ENCODE data around the gene MNX1. TPM values are rescaled to one million over a fixed set of nuclear protein-coding genes. Genes with fewer than 3 reads are reported as not detected.

The MNX1 gene
- total and polyA plus RNA-seq, 10 of the 15 experiments (the other 5 are each of a cell fraction or from before 2014, with no cell fraction given): 0.22 to 2.7 (median 1.3) TPM; not detected in 1

GRCh38 chr7:157004521-157005455 is 5.7 kb downstream of the MNX1 start:
- Histone ChIP-seq H4K20me1 (ENCODE audit: control insufficient read depth, insufficient read depth) (no peaks in the 10 kb centered on the region), H3K4me2 (ENCODE audit: control insufficient read depth, insufficient read depth) (no peak overlapping the region), H3K79me2 (ENCODE audit: control insufficient read depth, insufficient read depth, low read length) (no peaks in the 10 kb centered on the region), H3K27ac (ENCODE audit: control insufficient read depth, insufficient read depth) (no peak overlapping the region), H3K4me1 (ENCODE audit: control insufficient read depth, insufficient read depth, low read length) (no peaks in the 10 kb centered on the region), H3K4me3 (no peak overlapping the region), H3K9ac (ENCODE audit: control insufficient read depth, insufficient read depth, low read length) (no peak overlapping the region), H3K36me3 (ENCODE audit: control insufficient read depth in 2 of 2, insufficient read depth in 2 of 2, low read length in 1 of 2) (no peaks in the 10 kb centered on the region; a peak in 1 of 4 replicates), H3K9me3 (replicated peaks; ENCODE audit: control insufficient read depth, insufficient read depth, low read length) (no peaks in the 10 kb centered on the region; the same call in 2 of the 3 replicates), H3K27me3 (replicated peaks in 1 of 2; ENCODE audit: control insufficient read depth in 2 of 2, insufficient read depth in 2 of 2, low read length in 1 of 2) (peaks cover 0 to 35% of the 10 kb centered on the region in 2 experiments; a peak in 3 of 4 replicates), H2AFZ (ENCODE audit: control insufficient read depth, low read depth, low read length) (no peak overlapping the region)
- no TSS peak for BruUV-seq (replicated peaks)
- FAIRE-seq (no peak), ATAC-seq (no peak), DNase-seq (ENCODE audit: low read depth, low spot score) (no peak)
- 27% methylated on average over 45 of the region's 56 CpGs for WGBS (ENCODE audit: insufficient coverage, insufficient replicate concordance, low lambda C conversion rate, missing lambda C conversion rate)
- TF ChIP-seq EZH2 (IDR thresholded peaks at IDR 0.05; ENCODE audit: borderline replicate concordance, control insufficient read depth, low read depth, low read length) (0 out of 2 replicates have a peak, but pooled peaks have one; percentile 52), MYB (IDR thresholded peaks at IDR 0.05; ENCODE audit: borderline replicate concordance, low read depth, low read length) (no peak), IKZF1 (conservative IDR thresholded peaks at IDR 0.05) (no peak)
- CTCF ChIA-PET: no interaction called here
- intact Hi-C loops (cut with micrococcal nuclease; ENCODE audit: unreplicated experiment) (no loop called here), in situ Hi-C loops (cut with MboI) (no loop called here)
- RAD21 ChIA-PET (ENCODE audit: unreplicated experiment): no interaction called here
- SMC1A ChIA-PET (ENCODE audit: uncharacterized antibody, unreplicated experiment): no interaction called here
- POLR2A ChIA-PET: no interaction called here

GRCh38 chr7:157003756-157004520 is 6.5 kb downstream of the MNX1 start:
- RAD21 ChIA-PET (ENCODE audit: unreplicated experiment): no interaction called here
- TF ChIP-seq ZBTB33 (IDR thresholded peaks at IDR 0.05) (0 out of 2 replicates have a peak, but pooled peaks have one; percentile 20), ZBED1 (IDR thresholded peaks at IDR 0.05; ENCODE audit: borderline replicate concordance) (no peak), CREM (IDR thresholded peaks at IDR 0.05; ENCODE audit: low read depth) (no peak)
- H3K27ac ChIP-seq (ENCODE audit: control insufficient read depth, insufficient read depth): no peak overlapping the region
- no peak overlapping the region for H3K9ac ChIP-seq (ENCODE audit: control insufficient read depth, insufficient read depth, low read length)
- no peak for ATAC-seq
- no peaks in the 10 kb centered on the region for H4K20me1 ChIP-seq (ENCODE audit: control insufficient read depth, insufficient read depth)
- DNase-seq (ENCODE audit: low read depth, low spot score): no peak
- in situ Hi-C loops (cut with MboI): no loop called here
- peaks cover 0 to 33% of the 10 kb centered on the region in 2 experiments; a peak in 3 of 4 replicates for H3K27me3 ChIP-seq (replicated peaks in 1 of 2; ENCODE audit: control insufficient read depth in 2 of 2, insufficient read depth in 2 of 2, low read length in 1 of 2)
- no peaks in the 10 kb centered on the region for H3K79me2 ChIP-seq (ENCODE audit: control insufficient read depth, insufficient read depth, low read length)
- no peak overlapping the region for H3K4me3 ChIP-seq
- no peak overlapping the region for H2AFZ ChIP-seq (ENCODE audit: control insufficient read depth, low read depth, low read length)
- H3K4me2 ChIP-seq (ENCODE audit: control insufficient read depth, insufficient read depth): no peak overlapping the region
- no TSS peak for BruUV-seq (replicated peaks)
- no peaks in the 10 kb centered on the region; the same call in 2 of the 3 replicates for H3K9me3 ChIP-seq (replicated peaks; ENCODE audit: control insufficient read depth, insufficient read depth, low read length)
- intact Hi-C loops (cut with micrococcal nuclease; ENCODE audit: unreplicated experiment): no loop called here
- FAIRE-seq: no peak
- POLR2A ChIA-PET: no interaction called here
- no peaks in the 10 kb centered on the region for H3K4me1 ChIP-seq (ENCODE audit: control insufficient read depth, insufficient read depth, low read length)
- 70% methylated on average over 52 of the region's 60 CpGs for WGBS (ENCODE audit: insufficient coverage, insufficient replicate concordance, low lambda C conversion rate, missing lambda C conversion rate)
- no peaks in the 10 kb centered on the region; a peak in 1 of 4 replicates for H3K36me3 ChIP-seq (ENCODE audit: control insufficient read depth in 2 of 2, insufficient read depth in 2 of 2, low read length in 1 of 2)
- CTCF ChIA-PET: no interaction called here
- SMC1A ChIA-PET (ENCODE audit: uncharacterized antibody, unreplicated experiment): no interaction called here
